ENCODE measurements around the gene ASB2. TPM values are rescaled to one million over a fixed set of nuclear protein-coding genes. Genes with fewer than 3 reads are reported as not detected.

Gene ASB2
- total RNA-seq, 1 experiment from 2014 or later, result not detected

GRCh38 chr14:93997916-93998870 lies 21.8 kb upstream of the ASB2 start:
- H3K4me1 ChIP-seq (ENCODE audit: insufficient read depth, low read length, poor library complexity, severe bottlenecking), result peaks cover 4% of the 10 kb centered on the region
- intact Hi-C loops (cut with micrococcal nuclease; ENCODE audit: unreplicated experiment), result no loop called here
- no peak for TF ChIP-seq CTCF (conservative IDR thresholded peaks at IDR 0.05; ENCODE audit: low read depth, low read length)
- DNase-seq (ENCODE audit: low spot score), result no peak
- H3K9me3 ChIP-seq (ENCODE audit: low read depth, low read length, poor library complexity, severe bottlenecking), result no peaks in the 10 kb centered on the region
- no peaks in the 10 kb centered on the region for H3K36me3 ChIP-seq (ENCODE audit: insufficient read depth, low read length, poor library complexity, severe bottlenecking)
- no peaks in the 10 kb centered on the region for H3K27me3 ChIP-seq (replicated peaks; ENCODE audit: insufficient read depth, low read depth, low read length, poor library complexity)
- POLR2A ChIA-PET (ENCODE audit: low non-redundant PET), result no interaction called here
- no peak overlapping the region for H3K4me3 ChIP-seq (ENCODE audit: low read depth, low read length, poor library complexity, severe bottlenecking)
- no peak overlapping the region for H3K27ac ChIP-seq (ENCODE audit: low read depth, low read length, poor library complexity, severe bottlenecking)
- CTCF ChIA-PET, result interaction anchor here (1.5 kb wide), 1 partner anchor 59 kb away, joined by 5 read pairs; no protein-coding TSS in a partner anchor
- no TSS peak for BruUV-seq (replicated peaks)

GRCh38 chr14:93997082-93997481 lies 20.7 kb upstream of the ASB2 start, which contains the start of gene CCDC197:
Gene CCDC197 (plus strand): TSS chr14:93997301. CDS start chr14:93998132, 831 bp downstream.
- ChIA-PET CTCF (no interaction called here), POLR2A (ENCODE audit: low non-redundant PET) (interaction anchor here (0.6 kb wide), 1 partner anchor 14 kb away, joined by 4 read pairs; no protein-coding TSS in a partner anchor)
- Histone ChIP-seq H3K36me3 (ENCODE audit: insufficient read depth, low read length, poor library complexity, severe bottlenecking) (no peaks in the 10 kb centered on the region), H3K4me3 (ENCODE audit: low read depth, low read length, poor library complexity, severe bottlenecking) (no peak within 1 kb of the TSS), H3K4me1 (ENCODE audit: insufficient read depth, low read length, poor library complexity, severe bottlenecking) (peaks cover 4% of the 10 kb centered on the region), H3K27ac (ENCODE audit: low read depth, low read length, poor library complexity, severe bottlenecking) (no peak within 1 kb of the TSS), H3K9me3 (ENCODE audit: low read depth, low read length, poor library complexity, severe bottlenecking) (no peaks in the 10 kb centered on the region), H3K27me3 (replicated peaks; ENCODE audit: insufficient read depth, low read depth, low read length, poor library complexity) (no peaks in the 10 kb centered on the region)
- BruUV-seq (replicated peaks), result no TSS peak
- intact Hi-C loops (cut with micrococcal nuclease; ENCODE audit: unreplicated experiment), result no loop called here
- TF ChIP-seq CTCF (conservative IDR thresholded peaks at IDR 0.05; ENCODE audit: low read depth, low read length), result no peak
- TF ChIP-seq EZH2 (IDR thresholded peaks at IDR 0.05; ENCODE audit: borderline replicate concordance, low read depth, low read length, poor library complexity, severe bottlenecking), result no peak
- no peak for DNase-seq (ENCODE audit: low spot score)

- no peak for DNase-seq (ENCODE audit: low spot score)
- intact Hi-C loops (cut with micrococcal nuclease; ENCODE audit: unreplicated experiment), result no loop called here
- TF ChIP-seq EZH2 (IDR thresholded peaks at IDR 0.05; ENCODE audit: borderline replicate concordance, low read depth, low read length, poor library complexity, severe bottlenecking) (no peak), CTCF (conservative IDR thresholded peaks at IDR 0.05; ENCODE audit: low read depth, low read length) (no peak)
- Histone ChIP-seq H3K4me1 (ENCODE audit: insufficient read depth, low read length, poor library complexity, severe bottlenecking) (no peaks in the 10 kb centered on the region), H3K9me3 (ENCODE audit: low read depth, low read length, poor library complexity, severe bottlenecking) (no peaks in the 10 kb centered on the region), H3K27me3 (replicated peaks; ENCODE audit: insufficient read depth, low read depth, low read length, poor library complexity) (no peaks in the 10 kb centered on the region), H3K4me3 (ENCODE audit: low read depth, low read length, poor library complexity, severe bottlenecking) (no peak overlapping the region), H3K27ac (ENCODE audit: low read depth, low read length, poor library complexity, severe bottlenecking) (no peak overlapping the region), H3K36me3 (ENCODE audit: insufficient read depth, low read length, poor library complexity, severe bottlenecking) (no peaks in the 10 kb centered on the region)
- no TSS peak for BruUV-seq (replicated peaks)
- CTCF ChIA-PET, result no interaction called here
- POLR2A ChIA-PET (ENCODE audit: low non-redundant PET), result no interaction called here
Observed at GRCh38 chr14:93996130-93996695, 19.8 kb upstream of the ASB2 start.

Data from A673 (cell line).